Measurements from ENCODE around the gene ZCCHC7. TPM values are rescaled to one million over a fixed set of nuclear protein-coding genes. Genes with fewer than 3 reads are reported as not detected.

The ZCCHC7 gene
- total and polyA plus RNA-seq, 2 of the 8 experiments (the other 6 are each of a cell fraction or from before 2014, with no cell fraction given), result 12.2 to 27.5 TPM

DNA sequence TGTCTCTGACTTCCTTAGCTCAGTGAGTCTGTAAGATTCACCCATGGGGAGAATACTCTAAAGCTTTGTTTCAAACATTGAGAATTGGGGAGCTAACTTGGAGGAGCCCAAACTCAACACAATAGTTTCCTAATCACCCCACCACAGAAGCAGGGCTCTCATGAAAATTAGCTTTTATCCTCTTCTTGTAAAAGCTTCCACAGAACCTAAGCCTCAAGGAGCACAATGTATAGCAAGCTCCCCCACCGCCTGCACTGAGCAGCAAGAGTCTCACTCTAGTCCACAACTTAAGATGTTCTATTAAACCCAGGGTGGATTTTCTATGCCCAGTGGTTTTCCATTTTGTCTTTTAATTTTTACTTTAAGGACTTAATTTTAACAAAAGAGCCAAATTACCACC is 253.2 kb downstream of the ZCCHC7 start:
- Histone ChIP-seq H2AK5ac (ENCODE audit: low read depth, low read length) (no peak overlapping the region), H3K27me3 (replicated peaks in 1 of 4; ENCODE audit: control insufficient read depth in 3 of 4, extremely low read depth in 1 of 4, insufficient read depth in 3 of 4, low read length in 3 of 4) (no peaks in the 10 kb centered on the region), H3K23me2 (ENCODE audit: low read depth, low read length) (no peaks in the 10 kb centered on the region; the same call in 1 of the 2 replicates), H2BK12ac (ENCODE audit: low read depth, low read length) (no peak overlapping the region), H3K4me2 (ENCODE audit: insufficient read depth in 1 of 2, low read depth in 2 of 2, low read length in 2 of 2) (no peak overlapping the region), H3K14ac (ENCODE audit: insufficient read length) (no peak overlapping the region), H2BK5ac (ENCODE audit: low read depth, low read length) (no peak overlapping the region), H2BK120ac (replicated peaks; ENCODE audit: low read depth, low read length) (no peak overlapping the region), H3K4me1 (replicated peaks in 1 of 4; ENCODE audit: control insufficient read depth in 3 of 4, insufficient read depth in 4 of 4, low read length in 3 of 4) (0 out of 7 replicates have a peak, but pooled peaks cover 0 to 2% (median 0%) of the 10 kb centered on the region in 4 experiments), H3K23ac (ENCODE audit: insufficient read length) (no peak overlapping the region), H3K79me1 (ENCODE audit: low read depth, low read length) (no peaks in the 10 kb centered on the region), H3K27ac (ENCODE audit: low read depth, low read length) (no peak overlapping the region), H3K36me3 (ENCODE audit: control insufficient read depth in 2 of 4, insufficient read depth in 4 of 4, low read length in 3 of 4) (no peaks in the 10 kb centered on the region), H3K56ac (replicated peaks; ENCODE audit: insufficient read length, low read depth, low read length) (no peak overlapping the region), H3K4me3 (ENCODE audit: extremely low read depth in 1 of 4, insufficient read depth in 2 of 4, low read depth in 3 of 4, low read length in 4 of 4) (no peak overlapping the region), H4K91ac (replicated peaks; ENCODE audit: insufficient read length, low read length) (no peak overlapping the region), H3K9ac (replicated peaks in 1 of 4; ENCODE audit: extremely low read depth in 1 of 4, low read depth in 3 of 4, low read length in 3 of 4) (no peak overlapping the region), H4K20me1 (replicated peaks in 1 of 2; ENCODE audit: control insufficient read depth in 1 of 2, insufficient read depth in 2 of 2, low read length in 2 of 2) (no peaks in the 10 kb centered on the region), H2AFZ (ENCODE audit: low read length) (no peak overlapping the region), H2BK15ac (ENCODE audit: low read length) (no peak overlapping the region), H3K4ac (replicated peaks; ENCODE audit: insufficient read length, low read depth, low read length) (no peak overlapping the region), H3K18ac (ENCODE audit: extremely low read depth, low read length) (no peak overlapping the region), H2BK20ac (ENCODE audit: low read length) (no peak overlapping the region), H4K5ac (ENCODE audit: insufficient read length, low read depth, low read length) (no peak overlapping the region), H3K79me2 (ENCODE audit: control insufficient read depth in 1 of 2, insufficient read depth in 2 of 2, low read length in 2 of 2) (no peaks in the 10 kb centered on the region), H3K9me3 (ENCODE audit: insufficient read depth in 2 of 2, low read depth in 1 of 2, low read length in 1 of 2) (no peaks in the 10 kb centered on the region), H4K8ac (ENCODE audit: extremely low read depth, insufficient read depth, low read length) (no peak overlapping the region; the same call in 1 of the 2 replicates)
- 87% methylated on average over 1 of the region's 1 CpG; no CpG with 5 or more reads in 1 of the 2 experiments for WGBS, 2 experiments (ENCODE audit: extremely low coverage in 1 of 2, insufficient coverage in 1 of 2, insufficient read length in 1 of 2, insufficient replicate concordance in 2 of 2, low coverage in 1 of 2, low lambda C conversion rate in 2 of 2, missing lambda C conversion rate in 1 of 2)
- no peak for FAIRE-seq
- no peak for DNase-seq (ENCODE audit: low read depth in 1 of 2, low spot score in 2 of 2)
- ChIA-PET CTCF (ENCODE audit: partially characterized antibody) (interaction anchor here (0.6 to 2.6 kb wide), 9 partner anchors 9 to 550 kb away, joined by 3 to 11 read pairs (median 4); no protein-coding TSS in a partner anchor), POLR2A (ENCODE audit: partially characterized antibody) (interaction anchor here (0.7 kb wide), 1 partner anchor 19 kb away, joined by 6 read pairs; no protein-coding TSS in a partner anchor)
- TF ChIP-seq HDAC2 (IDR thresholded peaks at IDR 0.05; ENCODE audit: borderline replicate concordance in 1 of 2, low read depth in 2 of 2, low read length in 2 of 2) (no peak), KDM5A (IDR thresholded peaks at IDR 0.05; ENCODE audit: low read length) (no peak), CHD2 (IDR thresholded peaks at IDR 0.05; ENCODE audit: low read length) (no peak), GABPA (IDR thresholded peaks at IDR 0.05; ENCODE audit: borderline replicate concordance, insufficient read depth, low read length) (no peak), NRF1 (IDR thresholded peaks at IDR 0.05; ENCODE audit: low read depth, low read length) (no peak), TAF7 (optimal IDR thresholded peaks at IDR 0.05; ENCODE audit: borderline replicate concordance, low read depth, low read length) (no peak), JUND (IDR thresholded peaks at IDR 0.05; ENCODE audit: low read length) (no peak), SIX5 (IDR thresholded peaks at IDR 0.05; ENCODE audit: low read depth, low read length) (no peak), EP300 (IDR thresholded peaks at IDR 0.05; ENCODE audit: borderline replicate concordance in 1 of 2, low read depth in 2 of 2, low read length in 2 of 2) (no peak), RXRA (IDR thresholded peaks at IDR 0.05; ENCODE audit: insufficient read depth, low read depth, low read length) (no peak)
- TF ChIP-seq, protein P1, sequence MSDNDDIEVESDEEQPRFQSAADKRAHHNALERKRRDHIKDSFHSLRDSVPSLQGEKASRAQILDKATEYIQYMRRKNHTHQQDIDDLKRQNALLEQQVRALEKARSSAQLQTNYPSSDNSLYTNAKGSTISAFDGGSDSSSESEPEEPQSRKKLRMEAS (IDR thresholded peaks at IDR 0.05), result no peak
- TF ChIP-seq, protein P2, sequence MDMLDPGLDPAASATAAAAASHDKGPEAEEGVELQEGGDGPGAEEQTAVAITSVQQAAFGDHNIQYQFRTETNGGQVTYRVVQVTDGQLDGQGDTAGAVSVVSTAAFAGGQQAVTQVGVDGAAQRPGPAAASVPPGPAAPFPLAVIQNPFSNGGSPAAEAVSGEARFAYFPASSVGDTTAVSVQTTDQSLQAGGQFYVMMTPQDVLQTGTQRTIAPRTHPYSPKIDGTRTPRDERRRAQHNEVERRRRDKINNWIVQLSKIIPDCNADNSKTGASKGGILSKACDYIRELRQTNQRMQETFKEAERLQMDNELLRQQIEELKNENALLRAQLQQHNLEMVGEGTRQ (IDR thresholded peaks at IDR 0.05; ENCODE audit: low read length), result no peak
